ENCODE measurements around the gene ICA1. TPM values are rescaled to one million over a fixed set of nuclear protein-coding genes. Genes with fewer than 3 reads are reported as not detected.

Gene ICA1
- total and polyA plus RNA-seq, 2 donors (not counting 3 experiments of a cell fraction or from before 2014, with no cell fraction given), result 19.0 to 47.1 TPM

GRCh38 chr7:8255680-8256655 lies 6.0 kb downstream of the ICA1 start:
- Histone ChIP-seq H3K9ac (replicated peaks; ENCODE audit: extremely low read depth, insufficient read depth, low read length) (no peak overlapping the region), H4K20me1 (replicated peaks; ENCODE audit: control insufficient read depth, extremely low read depth, insufficient read depth, low read length) (no peaks in the 10 kb centered on the region), H3K79me2 (ENCODE audit: control insufficient read depth, insufficient read depth, low read length) (peaks cover 9% of the 10 kb centered on the region), H3K4me1 (ENCODE audit: control insufficient read depth, extremely low read depth, insufficient read depth, low read length) (peaks cover 7% of the 10 kb centered on the region), H3K36me3 (ENCODE audit: control insufficient read depth in 2 of 2, extremely low read depth in 1 of 2, insufficient read depth in 2 of 2, low read length in 2 of 2) (no peaks in the 10 kb centered on the region), H3K9me3 (replicated peaks; ENCODE audit: control insufficient read depth, insufficient read depth, low read length) (no peaks in the 10 kb centered on the region), H3K4me2 (ENCODE audit: insufficient read depth, low read length) (no peak overlapping the region), H3K9me1 (replicated peaks; ENCODE audit: control insufficient read depth, extremely low read depth, insufficient read depth, low read length) (no peaks in the 10 kb centered on the region), H3K27me3 (ENCODE audit: control insufficient read depth in 2 of 2, insufficient read depth in 2 of 2, low read length in 2 of 2) (no peaks in the 10 kb centered on the region), H3K27ac (ENCODE audit: insufficient read depth, low read depth, low read length) (no peak overlapping the region), H2AFZ (ENCODE audit: low read depth, low read length) (no peak overlapping the region), H3K4me3 (replicated peaks in 1 of 3; ENCODE audit: insufficient read depth in 1 of 3, low read depth in 1 of 3, low read length in 3 of 3) (no peak overlapping the region)
- no TSS peak for BruUV-seq (replicated peaks)
- ChIA-PET POLR2A (interaction anchor here (0.6 kb wide), 2 partner anchors 15 to 16 kb away, joined by 4 to 6 read pairs; no protein-coding TSS in a partner anchor), CTCF (no interaction called here)
- no peak for DNase-seq (ENCODE audit: low read depth, low spot score)
- intact Hi-C loops (cut with micrococcal nuclease), result no loop called here
- no peak for FAIRE-seq
- dilution Hi-C loops (cut with MboI; ENCODE audit: extremely low pct_ligation_motif_present, low sequenced_read_pairs), result no loop called here
- no peak for TF ChIP-seq MYC (IDR thresholded peaks at IDR 0.05; ENCODE audit: low read depth, low read length)
- TF ChIP-seq, protein P1, sequence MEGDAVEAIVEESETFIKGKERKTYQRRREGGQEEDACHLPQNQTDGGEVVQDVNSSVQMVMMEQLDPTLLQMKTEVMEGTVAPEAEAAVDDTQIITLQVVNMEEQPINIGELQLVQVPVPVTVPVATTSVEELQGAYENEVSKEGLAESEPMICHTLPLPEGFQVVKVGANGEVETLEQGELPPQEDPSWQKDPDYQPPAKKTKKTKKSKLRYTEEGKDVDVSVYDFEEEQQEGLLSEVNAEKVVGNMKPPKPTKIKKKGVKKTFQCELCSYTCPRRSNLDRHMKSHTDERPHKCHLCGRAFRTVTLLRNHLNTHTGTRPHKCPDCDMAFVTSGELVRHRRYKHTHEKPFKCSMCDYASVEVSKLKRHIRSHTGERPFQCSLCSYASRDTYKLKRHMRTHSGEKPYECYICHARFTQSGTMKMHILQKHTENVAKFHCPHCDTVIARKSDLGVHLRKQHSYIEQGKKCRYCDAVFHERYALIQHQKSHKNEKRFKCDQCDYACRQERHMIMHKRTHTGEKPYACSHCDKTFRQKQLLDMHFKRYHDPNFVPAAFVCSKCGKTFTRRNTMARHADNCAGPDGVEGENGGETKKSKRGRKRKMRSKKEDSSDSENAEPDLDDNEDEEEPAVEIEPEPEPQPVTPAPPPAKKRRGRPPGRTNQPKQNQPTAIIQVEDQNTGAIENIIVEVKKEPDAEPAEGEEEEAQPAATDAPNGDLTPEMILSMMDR (IDR thresholded peaks at IDR 0.05; ENCODE audit: extremely low read depth in 1 of 2, insufficient read depth in 1 of 2, low read depth in 1 of 2, low read length in 2 of 2), result no peak
- TF ChIP-seq JUN (IDR thresholded peaks at IDR 0.05; ENCODE audit: borderline replicate concordance, insufficient read depth, insufficient read length, low read depth), result no peak
- TF ChIP-seq FOS (IDR thresholded peaks at IDR 0.05; ENCODE audit: borderline replicate concordance, insufficient read depth, low read length), result no peak
- no peak for TF ChIP-seq GATA2 (IDR thresholded peaks at IDR 0.05; ENCODE audit: insufficient read depth, insufficient read length, low read depth, low read length)
- no peak for TF ChIP-seq EZH2 (IDR thresholded peaks at IDR 0.05; ENCODE audit: borderline replicate concordance, low read depth, low read length, severe bottlenecking)
- no peak for TF ChIP-seq POLR2A (IDR thresholded peaks at IDR 0.05; ENCODE audit: low read depth, low read length)
- TF ChIP-seq MAX (IDR thresholded peaks at IDR 0.05; ENCODE audit: insufficient read depth, insufficient read length), result no peak
- no peak for TF ChIP-seq POLR2AphosphoS5 (IDR thresholded peaks at IDR 0.05; ENCODE audit: insufficient read depth, low read depth, low read length)

All from endothelial cell of umbilical vein (primary cell).